GM12801 (cell line): ENCODE results near the gene TENM3.

ENCODE experiments used
- CTCF ChIP-seq: IDR thresholded peaks from one replicate; pipeline ENCODE4 v1.5.1; 2011; ENCODE audit warnings: control low read depth; ENCODE audit not compliant: insufficient read length; ENCODE audit errors: extremely low read depth

The TENM3 gene

DNA sequence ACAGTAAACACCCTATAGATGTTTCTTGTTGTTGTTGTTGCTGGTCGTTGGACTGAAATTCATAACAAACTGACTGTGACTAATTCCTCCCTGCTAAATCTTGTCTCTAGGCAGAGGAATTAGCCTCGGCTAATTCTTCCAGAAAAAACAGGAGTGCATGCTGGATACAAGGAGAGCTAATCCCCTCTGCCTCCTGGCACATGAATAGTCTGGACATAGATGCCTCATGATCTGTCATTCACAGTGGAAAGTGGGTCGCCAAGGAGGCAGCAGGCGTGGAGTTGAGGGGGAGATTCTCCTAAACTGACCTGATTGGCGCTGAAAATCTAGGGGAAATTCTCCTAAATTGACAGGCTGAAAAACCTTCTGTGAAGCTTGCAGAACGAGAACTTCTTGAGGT is 453.9 kb downstream of the TENM3 start:
- no peak for TF ChIP-seq CTCF

DNA sequence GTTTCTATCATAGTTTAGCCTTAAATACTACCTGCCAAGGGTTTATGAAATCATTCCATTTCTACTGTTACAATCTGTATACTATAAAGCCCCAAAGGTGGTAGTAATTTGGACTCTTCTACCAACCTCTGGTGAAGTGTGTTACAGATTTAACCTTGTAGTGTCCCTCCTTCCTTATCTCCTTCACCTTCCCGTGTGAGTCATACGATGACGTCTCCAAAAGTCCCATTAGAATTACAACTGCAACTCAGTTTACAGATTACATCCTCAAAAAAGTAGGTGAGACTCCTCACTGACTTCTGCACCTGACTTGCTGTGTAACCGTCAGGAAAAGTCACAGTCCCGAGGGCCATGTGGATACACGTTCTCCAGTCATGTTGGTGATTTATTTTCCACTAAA is 455.0 kb downstream of the TENM3 start:
- no peak for TF ChIP-seq CTCF

DNA sequence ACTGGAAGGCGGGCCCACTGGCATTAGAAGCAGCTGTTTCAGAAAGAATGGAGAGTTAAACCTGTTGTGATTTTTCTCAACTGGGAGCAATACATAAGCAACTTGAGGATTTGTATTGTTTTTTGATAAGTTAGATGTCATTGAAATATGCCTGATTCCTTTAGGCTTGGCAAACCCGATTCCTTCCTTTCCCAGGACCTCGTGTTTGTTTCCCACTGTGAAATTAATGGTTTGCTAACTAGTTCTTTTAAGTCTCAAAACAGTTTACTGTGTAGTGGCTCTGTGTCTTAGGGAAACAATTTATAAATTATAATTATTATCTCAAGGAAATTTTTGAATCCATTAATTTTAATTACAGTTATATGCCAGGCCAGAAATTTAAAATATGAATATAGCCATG is 456.0 kb downstream of the TENM3 start:
- no peak for TF ChIP-seq CTCF

DNA sequence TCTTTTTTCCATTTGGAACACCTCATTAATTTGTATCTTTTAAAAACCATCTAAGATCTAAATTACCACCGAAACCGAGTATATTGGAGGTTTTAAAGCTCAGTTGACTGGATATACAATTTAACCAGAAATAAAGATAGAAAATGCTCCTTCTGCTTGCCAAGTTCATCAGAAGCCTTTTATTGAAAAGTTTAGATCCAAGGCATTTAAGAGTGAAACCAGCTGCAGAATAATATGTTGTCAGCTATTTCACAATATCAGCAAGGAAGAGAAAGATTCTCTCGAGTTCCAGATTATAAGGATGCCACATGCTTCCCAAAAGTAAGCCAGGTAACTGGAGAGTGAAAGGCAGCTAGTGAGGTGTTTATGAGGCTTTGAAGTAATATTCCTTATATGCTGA is 456.6 kb downstream of the TENM3 start:
- no peak for TF ChIP-seq CTCF

DNA sequence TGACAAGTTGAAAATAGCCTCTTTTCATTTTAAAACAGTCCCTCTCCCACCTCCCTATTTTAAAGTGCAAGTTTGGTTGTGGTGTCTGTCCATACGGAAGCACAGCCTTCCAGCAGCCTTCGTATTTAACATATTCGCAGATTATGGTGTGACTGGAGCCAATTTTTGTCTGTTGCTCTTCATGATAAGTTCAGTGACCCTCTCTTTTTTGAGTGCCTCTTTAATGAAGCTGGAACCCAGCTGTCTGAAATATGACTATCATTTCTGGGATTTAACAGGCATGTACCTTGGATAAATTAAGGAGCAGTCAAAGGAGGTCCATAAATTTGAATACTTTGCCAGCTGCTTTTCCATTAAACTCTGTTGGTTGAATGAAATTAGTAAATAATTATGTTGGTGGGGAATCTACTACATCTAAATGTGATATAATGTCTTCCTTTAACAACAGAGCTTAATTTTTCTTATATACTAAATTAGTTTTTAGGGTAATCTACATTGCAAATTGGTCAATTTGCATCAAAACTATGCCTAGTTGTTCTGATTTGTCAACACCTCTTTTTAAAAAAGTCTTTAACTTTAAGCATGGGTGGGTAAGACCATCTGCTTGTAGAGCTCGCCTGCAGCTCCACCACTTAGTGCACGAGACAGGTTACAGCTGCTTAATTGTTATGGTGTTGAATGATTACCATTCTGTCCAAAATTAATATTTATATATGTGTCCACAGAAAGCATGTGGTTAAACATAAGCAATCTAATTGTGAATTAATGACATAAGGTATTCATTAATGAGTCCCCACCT is 457.4 kb downstream of the TENM3 start:
- no peak for TF ChIP-seq CTCF

DNA sequence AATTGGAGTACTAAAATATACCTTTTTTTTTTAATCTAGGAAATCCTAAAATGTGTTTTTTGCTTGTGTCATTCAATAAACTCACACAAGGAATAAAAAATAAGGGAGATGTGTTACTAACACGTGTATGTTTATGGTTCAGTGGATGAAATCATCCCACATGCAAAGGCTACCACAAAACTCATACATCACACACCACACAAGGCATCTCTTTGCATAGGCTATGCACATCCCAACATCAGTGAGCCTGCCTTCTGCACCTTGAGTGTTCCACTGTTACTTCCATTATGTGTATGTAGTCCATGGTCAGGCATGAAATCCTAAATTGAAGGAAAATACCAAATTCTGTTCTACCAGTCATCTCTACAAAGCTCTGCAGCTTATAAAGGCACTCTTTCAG is 460.9 kb downstream of the TENM3 start:
- TF ChIP-seq CTCF, result no peak

DNA sequence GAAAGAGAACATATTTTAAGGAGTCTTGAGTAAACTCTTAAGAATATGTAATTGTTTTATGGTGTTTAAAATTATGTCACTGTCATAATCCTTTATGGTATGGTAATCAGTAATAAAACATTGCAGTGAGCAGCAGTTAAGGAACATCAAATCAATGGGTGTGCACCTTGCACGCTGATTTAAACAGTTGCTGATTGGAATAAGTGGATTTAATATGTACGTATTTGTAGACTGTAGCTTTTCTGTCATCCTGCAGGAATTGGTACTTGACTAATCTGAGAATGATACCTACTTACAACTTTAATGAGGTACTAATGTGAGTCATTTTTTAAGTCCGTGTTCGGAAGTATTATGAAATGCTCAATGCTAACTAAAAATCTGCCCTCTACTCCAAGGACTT is 461.7 kb downstream of the TENM3 start:
- TF ChIP-seq CTCF, result no peak

- TF ChIP-seq CTCF, result no peak
These were observed 462.2 kb downstream of the TENM3 start for GRCh38 chr4:182705389-182705788.
